ENCODE data around the gene ANGPT4.

ANGPT4 gene

GRCh38 chr20:916125-916799 is at the start of gene ANGPT4:
TSS of gene ANGPT4 (minus strand) at chr20:916334. CDS start at chr20:916214, 120 bp downstream.
- DNase-seq = no peak

GRCh38 chr20:963795-964194 is 47.7 kb upstream of the ANGPT4 start:
- DNase-seq = no peak

- DNase-seq = no peak
Measured at GRCh38 chr20:962683-963082, 46.5 kb upstream of the ANGPT4 start.

DNA sequence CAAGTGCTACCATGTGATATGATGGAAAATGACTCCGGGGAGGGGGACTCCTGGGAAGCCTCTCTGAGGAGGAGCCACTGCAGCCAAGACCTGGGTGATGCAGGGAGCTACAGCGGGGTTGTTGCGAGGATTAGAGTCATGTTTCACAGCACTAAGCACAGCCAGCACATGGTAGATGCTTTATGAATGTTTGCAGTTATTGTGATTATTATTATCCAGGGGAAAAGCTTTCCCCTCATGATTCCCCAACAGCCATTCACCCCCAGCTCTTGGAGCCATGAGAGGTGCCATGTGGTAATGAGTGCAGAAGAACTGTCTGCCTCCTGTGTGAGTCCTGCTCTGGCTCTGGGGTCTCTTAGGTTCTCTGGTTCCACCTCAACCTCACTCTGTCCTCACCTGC is 46.1 kb upstream of the ANGPT4 start:
- no peak for DNase-seq

- no peak for DNase-seq
Measured at GRCh38 chr20:961768-962167, 45.6 kb upstream of the ANGPT4 start.

DNA sequence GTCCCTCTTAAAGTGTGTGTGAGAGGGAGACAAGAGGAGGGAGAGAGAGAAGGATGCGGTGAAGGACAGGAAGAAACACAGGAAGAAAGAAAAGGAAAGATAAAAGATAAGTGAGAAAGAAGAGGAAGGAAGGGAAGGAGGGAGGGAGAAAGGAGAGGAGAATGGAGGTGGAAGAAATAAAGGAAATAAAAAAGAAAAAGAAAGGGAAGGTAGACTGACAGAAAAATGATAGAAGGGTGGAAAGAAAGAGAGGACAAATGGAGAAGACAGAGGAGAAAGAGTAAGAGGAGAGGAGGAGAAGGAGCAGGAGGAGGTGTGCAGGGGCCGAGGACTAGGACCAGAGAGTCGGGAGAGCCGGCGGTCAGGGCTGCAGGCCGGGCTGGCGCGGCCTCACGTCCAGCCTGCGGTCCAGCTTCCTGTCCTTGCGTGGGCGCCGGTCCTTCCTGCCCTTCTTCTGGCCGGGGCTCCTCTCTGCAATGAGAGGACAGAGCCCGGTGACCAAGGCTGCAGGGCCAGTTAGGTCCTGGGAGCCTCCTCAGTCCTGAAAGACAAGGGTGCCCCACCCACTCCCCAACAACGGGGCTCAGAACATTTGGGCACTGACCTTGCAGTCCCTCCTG is 44.0 kb upstream of the ANGPT4 start:
- DNase-seq = no peak

- no peak for DNase-seq
Measured at GRCh38 chr20:958936-959815, 43.0 kb upstream of the ANGPT4 start.

- DNase-seq = no peak
Measured at GRCh38 chr20:957544-957943, 41.4 kb upstream of the ANGPT4 start.

- peak; percentile 50 to 64 (median 54) for DNase-seq
Measured at GRCh38 chr20:956330-956951, 40.3 kb upstream of the ANGPT4 start.

DNA sequence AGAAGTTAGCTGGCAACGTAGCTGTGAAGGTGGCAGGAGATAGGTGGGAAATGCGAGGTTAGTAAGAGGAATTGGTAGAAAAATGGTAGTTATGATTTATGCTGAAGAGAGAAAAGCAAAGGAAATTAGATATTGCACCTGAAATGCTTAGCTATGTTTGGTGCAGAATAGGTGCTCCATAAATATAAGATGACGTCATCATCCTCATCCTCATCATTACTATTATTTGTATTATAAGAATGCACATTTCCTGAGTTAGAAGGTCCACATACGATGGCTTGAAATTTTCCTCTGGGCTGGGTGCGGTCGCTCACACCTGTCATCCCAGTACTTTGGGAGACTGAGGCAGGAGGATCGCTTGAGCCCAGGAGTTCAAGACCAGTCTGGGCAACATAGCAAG is 39.5 kb upstream of the ANGPT4 start:
- no peak for DNase-seq

DNA sequence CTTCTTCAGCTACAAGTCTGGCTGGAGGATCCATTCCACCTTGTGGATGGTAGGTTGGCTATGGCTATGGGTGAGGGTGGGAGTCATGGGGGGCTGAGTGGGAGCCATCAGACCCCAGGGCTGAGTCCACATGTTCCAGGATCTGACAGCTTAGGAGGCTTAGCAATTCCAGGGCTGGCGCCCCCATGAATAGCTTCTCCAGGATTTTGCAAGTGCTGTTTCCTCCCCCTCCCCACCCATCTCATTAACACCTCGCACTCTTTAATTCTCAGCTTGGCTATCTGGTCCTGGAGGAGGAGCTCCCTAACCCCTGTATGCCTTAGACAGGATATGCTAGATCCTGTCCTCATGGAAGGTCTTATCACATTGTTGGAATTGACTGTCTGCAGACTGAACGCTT is 39.0 kb upstream of the ANGPT4 start:
- no peak for DNase-seq

DNA sequence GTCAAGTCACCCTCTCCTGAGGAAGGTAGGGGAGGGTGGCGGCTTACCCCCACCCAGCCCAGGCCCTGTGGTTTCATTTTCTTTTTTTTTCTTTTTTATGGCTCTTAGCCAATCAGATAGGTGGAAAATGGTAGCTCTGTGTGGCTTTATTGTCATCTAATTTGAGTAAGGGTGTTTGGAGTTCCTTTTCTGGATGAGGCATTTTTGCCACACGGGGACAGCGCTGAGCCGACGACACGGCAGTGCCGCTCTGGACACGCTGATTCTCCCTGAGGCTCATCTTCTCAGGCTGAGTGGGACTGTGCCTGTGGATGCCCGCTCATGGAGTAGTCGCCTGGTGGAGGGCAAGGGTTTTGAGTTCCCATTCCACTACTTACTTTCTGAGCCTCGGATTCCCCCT is 37.6 kb upstream of the ANGPT4 start:
- no peak for DNase-seq

GRCh38 chr20:952196-952795 is 36.2 kb upstream of the ANGPT4 start:
- DNase-seq = no peak

- no peak for DNase-seq
Measured at GRCh38 chr20:951384-952169, 35.4 kb upstream of the ANGPT4 start.

DNA sequence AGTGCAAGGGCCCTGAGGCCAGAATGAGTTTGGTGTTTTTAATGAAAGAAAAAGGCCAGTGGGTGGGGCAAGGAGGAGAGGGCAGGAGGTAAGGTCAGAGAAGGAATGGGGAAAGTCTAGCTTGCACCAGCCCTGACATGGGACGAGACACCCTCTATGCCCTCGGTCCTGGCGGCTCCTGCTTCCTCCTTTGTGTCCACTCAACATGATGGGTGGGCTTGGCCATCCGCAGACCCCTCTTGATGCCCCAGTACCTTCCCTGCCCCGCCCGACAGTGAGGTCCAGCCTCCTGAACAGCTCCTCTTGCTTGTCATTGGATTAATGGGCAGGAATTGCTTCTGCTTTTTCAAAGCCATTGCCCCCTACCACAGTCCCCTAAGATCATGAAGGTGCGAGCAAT is 33.6 kb upstream of the ANGPT4 start:
- no peak for DNase-seq

DNA sequence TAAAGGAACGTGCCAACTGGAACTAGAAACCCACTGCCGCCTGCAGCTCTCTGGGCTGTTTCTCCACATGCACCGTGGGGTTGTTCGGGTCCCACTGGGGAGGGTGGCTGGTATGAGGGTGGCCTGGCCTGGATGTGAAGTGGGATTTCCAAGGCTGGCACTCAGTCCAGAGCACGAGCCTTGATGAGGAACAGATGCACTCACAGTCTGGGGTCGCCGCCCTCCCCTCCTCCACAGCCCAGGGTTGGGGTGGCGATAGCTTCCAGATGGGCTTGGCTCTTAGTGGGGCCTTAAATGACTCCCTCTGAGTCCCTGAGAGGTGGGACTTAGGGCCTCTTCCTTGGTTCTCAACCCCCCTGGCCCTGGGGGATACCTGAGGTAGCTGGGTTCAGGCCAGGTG is 30.7 kb upstream of the ANGPT4 start:
- DNase-seq = no peak

DNA sequence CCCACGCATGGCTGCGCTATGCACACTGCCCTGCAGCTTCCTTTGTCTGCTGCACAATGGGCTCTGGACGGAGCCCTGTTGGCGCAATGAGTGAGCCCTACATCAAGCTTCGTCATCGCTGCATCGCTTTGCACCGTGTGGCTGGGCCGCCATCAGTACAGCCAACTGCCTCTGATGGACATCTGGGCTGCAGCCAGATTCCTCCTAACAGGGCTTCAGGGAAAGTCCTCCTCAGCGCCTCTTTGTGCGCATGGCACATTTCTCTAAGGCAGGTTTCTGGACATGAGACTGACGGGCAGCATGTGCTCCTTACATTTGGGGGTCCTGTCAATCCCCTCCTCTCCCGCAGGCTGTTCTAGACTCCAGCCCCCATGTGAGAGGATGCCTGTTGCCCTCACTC is 29.7 kb upstream of the ANGPT4 start:
- no peak for DNase-seq

DNA sequence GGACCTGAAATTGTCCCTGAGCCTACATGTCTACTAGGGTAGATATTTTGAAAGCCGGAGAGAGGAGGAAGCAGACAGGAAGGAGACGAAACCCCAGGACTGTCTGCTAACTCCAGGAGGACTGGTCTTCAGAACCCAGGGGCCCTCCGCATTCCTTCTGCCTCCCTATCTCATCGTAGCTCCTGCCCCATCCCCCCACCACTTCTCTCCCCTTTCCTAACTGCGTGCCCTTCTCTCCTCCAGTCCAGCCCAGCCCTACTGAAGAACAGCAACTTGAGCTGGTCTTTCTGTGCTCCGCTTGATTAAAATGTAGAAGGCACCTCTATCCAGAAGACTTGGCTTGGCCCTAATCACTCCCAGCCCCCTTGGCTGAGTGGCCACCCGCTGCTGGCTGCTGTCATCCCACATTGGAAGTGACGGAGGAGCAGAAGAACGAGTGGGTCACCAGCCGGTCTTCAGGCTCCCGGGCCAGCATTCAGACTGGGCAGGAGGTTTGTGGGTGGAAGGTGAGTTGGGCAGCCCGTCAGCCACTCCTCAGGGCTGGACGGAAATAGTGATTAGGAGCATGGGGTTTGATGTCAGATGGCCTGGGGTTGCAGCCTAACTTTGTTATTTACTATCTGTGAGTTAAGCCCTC is 28.8 kb upstream of the ANGPT4 start:
- DNase-seq = no peak

GRCh38 chr20:944148-944547 is 28.0 kb upstream of the ANGPT4 start:
- no peak for DNase-seq

GRCh38 chr20:942611-943010 is 26.5 kb upstream of the ANGPT4 start:
- no peak for DNase-seq

DNA sequence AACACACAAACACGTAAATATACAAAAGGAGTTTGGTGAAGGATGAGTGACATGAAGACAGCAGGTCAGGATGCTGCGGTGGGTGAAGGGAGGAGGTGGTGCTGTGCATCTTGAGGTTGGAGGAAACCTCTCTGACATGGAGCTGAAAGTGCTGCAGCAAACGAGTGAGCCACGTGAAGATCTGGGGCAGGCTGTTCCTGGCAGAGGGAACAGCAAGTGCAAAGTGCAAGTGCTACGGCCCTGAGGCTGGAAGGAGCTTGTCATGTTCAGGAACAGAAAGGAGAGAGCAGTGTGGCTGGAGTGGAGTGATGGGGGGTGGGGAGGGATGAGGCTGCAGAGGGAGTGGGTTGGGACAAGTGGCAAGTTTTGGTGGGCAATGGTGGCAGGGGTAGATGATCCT is 24.8 kb upstream of the ANGPT4 start:
- DNase-seq = no peak

GRCh38 chr20:939606-940005 is 23.5 kb upstream of the ANGPT4 start:
- no peak for DNase-seq

Measured in activated CD4-positive, CD25-positive, alpha-beta regulatory T cell (primary cell).